NCI-H2227 (cell line): Measurements from ENCODE around the gene ORMDL3.
A peak's percentile ranks its signal among the peaks of the same experiment; 100 is the strongest.
"Not testable (repeated sequence)": the region's sequence is repeated elsewhere in the genome, so short reads cannot be mapped to it uniquely, and the experiment has no call there.

Source experiments
- DNase-seq: peaks from one replicate; lab custom pipeline; 2025; ENCODE audit not compliant: unreplicated experiment; lab: John Stamatoyannopoulos, UW

Gene ORMDL3

DNA sequence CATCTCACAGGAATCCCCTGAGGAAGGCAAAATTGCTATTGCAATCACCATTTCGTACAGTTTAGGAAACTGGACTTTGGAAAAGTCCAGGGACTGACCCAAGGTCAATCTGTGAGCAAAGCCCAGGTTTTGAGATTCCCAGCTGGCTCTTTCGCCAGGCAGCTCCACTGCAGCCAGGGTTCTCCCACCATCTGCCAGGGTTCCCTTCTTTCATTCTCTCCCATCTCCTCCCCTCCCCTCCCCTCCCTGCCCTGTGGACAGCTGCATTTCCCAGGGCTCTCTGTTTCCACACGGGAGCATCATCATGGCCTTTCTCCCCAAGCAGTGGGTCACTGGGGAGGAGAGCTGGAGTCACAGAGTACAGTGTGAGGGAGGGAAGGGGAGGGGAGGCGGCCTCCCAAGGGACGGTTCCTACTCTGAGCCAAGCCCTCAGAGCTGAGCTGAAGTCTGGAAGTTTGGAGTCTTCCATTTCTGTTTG lies 23.5 kb upstream of the ORMDL3 start:
- no peak for DNase-seq

DNA sequence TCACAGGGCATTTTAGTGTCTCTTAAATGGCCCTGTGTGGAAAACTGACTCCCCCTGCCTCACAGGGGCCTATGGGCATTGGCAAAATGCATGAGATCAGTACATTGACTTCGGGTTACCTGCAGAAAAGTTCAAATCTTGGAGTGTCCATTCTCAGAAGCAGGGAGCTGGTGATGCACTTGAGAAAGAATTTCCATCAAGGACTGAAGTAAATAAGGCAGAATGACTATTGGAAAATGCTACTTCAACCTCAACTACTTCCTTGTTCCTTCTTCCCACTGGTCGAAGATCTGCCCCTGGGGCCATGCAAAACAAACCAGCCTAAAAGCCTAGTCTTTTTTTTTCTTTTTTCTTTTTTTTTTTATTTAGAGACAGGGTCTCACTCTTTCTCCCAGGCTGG lies 21.6 kb upstream of the ORMDL3 start:
- no peak for DNase-seq

DNA sequence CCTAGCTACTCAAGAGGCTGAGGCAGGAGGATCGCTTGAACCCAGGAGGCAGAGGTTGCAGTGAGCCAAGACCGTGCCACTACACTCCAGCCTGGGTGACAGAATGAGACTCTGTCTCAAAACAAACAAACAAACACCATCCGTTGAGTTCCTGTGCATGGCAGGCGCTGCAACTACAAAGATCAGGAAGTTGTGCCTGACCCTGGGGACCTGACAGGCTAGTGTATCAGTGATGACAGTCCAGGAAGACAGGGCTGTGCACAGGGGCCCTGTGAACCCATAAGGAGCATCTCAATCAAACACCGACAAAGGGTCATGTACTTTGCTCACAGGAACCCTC lies 21.1 kb upstream of the ORMDL3 start:
- DNase-seq: not testable (repeated sequence)

DNA sequence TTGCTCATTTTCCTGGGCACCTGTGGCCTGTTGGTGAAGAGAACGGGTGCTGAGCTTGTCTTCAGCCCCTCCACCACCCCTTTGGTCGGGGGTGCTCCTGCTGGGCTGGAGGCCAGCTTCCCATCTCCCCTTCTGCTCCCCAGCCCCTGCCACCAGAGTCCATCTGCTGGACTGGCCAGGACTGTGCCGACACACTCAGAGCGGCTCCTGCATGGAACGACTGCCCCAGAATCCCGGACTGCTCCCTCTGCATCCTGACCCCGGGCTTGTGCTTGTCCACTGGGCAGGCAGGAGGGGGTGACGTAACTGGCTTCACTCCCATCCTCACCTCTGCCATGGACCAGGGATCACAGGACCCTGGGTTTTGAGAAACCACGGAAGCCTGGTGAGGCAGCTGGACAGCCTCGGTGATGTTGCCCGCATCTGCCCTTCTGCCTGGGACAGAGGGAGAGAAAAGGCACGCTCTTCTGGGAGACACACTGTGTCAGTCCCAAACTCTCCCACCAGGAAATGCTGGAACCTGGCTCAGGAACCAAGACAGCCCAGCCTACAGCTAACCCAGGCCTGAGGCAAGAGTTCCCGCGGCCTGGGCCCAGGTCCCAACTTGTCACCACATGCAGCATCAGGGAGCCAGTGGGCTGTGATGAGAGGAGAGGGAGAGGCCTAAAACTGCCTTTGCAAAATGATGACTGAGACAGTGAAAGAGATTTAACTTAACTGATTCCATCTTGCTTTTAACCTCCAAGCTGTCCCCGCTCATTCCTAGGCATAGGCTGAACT lies 19.3 kb upstream of the ORMDL3 start:
- DNase-seq: no peak

DNA sequence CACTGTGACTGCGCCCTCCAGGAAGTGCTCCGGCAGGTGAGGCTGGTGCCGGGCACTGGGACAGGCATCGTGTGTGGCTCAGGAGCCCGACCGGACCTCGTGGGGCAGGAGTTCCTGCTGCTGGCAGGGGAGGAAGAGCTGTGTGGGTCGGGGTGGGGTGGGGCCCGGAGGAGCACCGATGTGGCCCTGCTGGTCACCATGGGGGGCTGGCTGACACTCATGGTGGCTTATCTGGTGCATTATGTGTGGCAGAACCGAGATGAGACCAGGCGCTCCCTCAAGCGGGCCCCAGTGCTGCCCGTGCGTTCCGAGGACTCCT lies 17.0 kb upstream of the ORMDL3 start:
- DNase-seq: no peak

DNA sequence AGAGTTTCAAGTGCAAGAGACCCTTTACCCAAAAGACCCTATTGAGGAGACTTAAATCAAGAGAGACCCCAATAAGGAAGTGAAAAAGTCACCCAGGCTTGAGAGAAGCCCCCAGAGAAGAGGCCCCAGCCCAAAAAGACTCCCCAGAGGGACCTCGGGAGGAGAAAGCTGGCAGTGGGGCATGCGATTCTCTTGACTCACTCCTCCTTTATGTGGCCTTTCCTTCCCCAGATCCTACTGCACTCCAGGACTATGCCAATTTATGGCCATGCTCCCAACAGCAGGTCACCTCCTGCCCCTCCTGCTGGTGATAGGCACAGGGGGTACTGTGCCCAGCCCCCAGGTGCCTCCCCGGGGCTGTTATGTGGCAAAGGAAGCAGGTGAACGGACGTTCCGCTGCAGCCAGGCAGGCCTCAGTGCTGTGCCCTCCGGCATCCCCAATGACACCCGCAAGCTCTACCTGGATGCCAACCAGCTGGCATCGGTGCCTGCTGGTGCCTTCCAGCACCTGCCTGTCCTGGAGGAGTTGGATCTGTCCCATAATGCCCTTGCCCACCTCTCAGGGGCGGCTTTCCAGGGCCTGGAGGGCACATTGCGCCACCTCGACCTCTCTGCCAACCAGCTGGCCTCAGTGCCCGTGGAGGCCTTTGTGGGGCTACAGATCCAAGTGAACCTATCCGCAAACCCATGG lies 16.4 kb upstream of the ORMDL3 start:
- no peak for DNase-seq

DNA sequence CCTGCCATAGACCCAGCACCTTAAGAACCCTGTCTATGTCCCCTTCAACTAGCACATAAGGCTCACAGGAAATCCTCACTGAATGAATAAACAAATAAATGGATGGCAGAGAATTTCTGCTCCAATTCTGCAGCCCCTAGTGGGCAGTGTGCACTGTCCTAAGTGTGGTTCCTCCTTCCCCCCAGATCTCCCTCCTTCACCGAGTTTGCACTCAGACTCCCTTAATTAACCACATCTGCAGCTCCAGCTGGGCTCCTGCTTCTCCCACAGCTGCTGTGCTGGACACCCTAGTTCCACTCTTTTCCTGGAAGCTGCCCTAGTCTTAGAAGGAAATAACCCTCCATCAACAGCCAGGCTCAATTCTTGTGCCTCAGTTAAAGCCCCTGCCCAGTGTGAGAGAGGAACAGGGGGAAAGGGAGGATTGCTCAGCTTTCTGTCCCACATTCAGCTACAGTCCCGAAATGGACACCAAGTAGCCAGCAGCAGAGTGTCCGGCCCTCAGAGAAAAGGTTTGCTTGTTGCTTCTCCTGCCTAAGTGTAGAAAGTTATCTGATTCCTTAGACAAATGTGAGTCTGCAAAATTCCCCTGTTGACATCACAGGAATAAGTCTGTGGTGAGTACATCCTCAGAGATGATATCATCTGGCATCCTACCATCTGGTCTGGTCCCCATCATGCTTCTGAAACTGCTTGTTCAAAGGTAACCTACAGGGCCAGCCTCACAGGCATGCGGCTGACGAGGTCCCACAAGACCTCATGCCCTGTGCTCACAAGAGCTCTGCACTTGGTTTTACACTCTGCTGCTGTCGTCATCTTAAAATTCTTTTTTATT lies 12.4 kb upstream of the ORMDL3 start:
- DNase-seq: peak; percentile 20

DNA sequence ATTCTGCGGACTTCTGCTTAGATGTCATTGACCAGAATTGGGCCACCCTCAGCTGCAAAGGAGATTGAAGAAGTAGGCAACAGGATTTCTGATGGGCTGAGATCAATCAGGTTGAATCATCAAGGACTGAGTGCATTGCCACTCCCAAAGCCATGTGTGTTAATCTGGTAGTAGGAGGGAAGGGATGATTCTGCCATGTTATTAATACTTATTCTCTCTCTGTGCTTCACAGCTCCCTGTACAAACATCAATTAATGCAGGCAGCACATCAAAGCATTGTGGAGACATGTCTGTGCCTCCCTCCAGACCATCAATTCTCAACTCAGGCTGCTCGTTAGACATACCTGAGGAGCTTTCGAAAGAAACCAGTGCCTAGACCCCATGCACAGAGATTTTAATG lies 11.7 kb upstream of the ORMDL3 start:
- no peak for DNase-seq

DNA sequence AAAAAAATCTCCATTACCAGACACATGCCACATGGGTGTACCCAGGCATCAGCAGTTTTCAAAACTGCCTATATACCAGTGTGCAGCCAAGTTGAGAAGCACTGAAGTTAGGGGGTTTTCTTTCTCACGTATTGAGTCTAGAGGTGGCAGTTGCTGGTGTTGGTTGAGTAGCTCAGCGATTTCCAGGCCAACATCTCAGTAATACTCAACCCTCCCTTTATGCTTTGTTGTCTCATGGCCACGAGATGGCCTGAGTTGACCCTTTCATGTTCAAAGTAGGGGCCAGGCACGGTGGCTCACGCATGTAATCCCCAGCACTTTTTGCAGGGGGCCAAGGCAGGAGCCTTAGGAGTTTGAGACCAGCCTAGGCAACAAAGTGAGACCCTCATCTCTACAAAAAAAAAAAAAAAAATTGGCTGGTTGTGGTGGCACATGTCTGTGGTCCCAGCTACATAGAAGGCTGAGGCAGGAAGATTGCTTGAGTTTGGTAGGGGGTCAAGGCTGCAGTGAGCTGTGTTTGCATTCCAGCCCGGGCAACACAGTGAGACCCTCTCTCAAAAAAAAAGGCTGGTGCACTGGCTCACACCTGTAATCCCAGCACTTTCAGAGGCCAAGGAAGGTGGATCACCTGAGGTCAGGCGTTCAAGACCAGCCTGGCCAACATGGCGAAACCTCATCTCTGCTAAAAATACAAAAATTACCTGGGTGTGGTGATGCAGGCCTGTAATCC lies 10.9 kb upstream of the ORMDL3 start:
- no peak for DNase-seq

DNA sequence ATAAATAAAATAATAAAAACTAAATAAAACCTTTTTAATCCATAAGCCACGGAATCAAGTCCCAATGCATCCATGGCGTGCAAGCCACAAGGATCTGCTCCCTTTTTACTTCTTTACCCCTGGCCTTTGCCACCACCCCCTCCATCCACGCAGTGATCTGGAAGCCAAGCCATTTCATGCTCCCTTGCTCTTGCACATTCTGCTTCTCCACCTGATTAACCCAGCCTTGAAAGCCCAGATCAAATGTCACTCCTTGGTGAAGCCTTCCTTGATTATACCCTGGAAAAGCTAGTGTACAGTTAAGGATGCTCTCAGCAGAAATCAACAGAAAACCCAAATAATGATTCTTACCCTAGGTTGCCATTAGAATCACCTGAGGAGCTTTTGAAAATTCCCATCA lies 10.0 kb upstream of the ORMDL3 start:
- no peak for DNase-seq

DNA sequence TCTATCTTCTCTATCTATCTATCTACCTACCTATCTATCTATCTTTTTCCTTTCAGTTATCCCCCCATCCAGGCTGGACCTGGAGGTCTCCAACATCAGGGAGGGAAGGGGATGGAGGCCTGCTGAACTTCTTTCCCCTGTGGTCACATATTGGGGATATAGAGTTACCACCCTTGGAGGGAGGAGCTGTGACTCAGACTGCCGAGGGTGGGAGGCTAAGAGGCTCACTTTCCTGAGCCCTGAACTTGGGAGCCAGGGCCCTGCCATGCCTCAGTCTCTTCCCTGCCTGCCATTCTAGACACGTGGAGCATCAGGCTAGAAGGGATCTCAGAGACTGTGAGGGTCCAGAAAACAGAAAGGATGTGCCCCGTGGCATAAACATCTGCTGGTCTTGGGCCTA lies 8.5 kb upstream of the ORMDL3 start:
- DNase-seq: no peak

DNA sequence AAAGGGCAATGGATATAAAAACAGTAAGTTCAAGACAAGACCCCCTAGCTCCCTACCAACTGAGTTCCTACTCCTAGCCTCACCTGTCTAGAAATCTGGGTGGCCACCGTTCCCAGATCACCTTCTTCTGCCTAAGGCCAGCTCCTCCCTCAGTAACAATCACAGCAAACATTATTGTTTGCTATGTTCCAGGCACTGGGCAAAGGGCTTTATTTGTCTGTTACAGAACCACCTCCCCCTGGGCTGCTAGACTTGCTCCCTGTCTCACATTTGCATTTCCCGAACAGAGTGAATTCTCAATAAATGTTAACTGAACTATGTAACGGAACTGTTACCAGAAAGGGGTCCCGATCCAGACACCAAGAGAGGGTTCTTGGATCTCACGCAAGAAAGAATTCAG lies 6.9 kb upstream of the ORMDL3 start:
- no peak for DNase-seq

DNA sequence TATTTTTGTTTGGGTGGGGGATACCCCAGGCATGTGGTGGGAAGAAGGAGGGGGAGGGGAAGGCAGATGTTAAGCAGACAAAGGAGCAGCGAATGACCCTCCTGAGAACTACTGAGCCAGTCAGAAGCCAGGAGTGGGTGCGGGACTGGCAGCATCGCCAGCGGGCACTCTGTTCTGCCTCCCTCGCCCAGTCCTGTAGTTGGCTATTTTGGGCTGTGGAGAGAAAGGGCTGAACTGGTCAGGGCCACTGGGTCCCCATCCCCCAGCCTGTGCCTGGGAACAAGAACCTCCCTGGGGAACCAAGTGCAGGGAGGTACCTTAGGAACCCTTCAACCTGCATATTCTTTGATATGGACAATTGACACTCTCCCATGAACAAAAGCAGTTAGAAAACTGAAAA lies 6.5 kb upstream of the ORMDL3 start:
- DNase-seq: no peak

DNA sequence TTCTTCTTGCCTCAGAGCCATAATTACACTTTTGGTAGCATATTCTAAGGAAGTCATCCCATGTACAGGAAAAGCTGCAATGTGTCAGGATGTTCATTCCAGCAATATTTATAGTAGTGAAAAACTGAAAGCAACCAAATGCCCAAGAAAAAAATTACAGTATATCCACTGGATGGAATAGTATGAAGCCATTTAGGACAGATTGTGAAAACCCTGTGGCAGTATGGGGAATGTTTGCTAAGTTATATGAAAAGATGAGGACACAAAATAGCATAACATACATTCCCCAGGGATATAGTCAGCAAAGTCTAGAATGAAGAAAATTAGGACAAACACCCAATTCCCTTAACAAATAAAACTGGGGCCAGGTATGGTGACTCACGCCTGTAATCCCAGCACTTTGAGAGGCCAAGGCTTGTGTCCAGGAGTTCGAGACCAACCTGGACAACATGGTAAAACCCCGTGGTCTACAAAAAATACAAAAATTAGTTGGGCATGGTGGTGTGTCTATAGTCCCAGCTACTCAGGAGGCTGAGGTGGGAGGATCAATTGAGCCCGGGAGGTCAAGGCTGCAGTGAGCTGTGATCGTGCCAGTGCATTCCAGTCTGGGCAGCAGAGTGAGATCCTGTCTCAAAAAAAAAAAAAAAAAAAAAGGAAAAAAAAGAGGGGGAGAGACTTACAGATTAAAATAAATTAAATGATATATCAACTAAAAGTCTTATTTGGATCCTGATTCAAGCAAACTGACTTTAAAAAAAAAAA lies 2.4 kb upstream of the ORMDL3 start:
- no peak for DNase-seq

DNA sequence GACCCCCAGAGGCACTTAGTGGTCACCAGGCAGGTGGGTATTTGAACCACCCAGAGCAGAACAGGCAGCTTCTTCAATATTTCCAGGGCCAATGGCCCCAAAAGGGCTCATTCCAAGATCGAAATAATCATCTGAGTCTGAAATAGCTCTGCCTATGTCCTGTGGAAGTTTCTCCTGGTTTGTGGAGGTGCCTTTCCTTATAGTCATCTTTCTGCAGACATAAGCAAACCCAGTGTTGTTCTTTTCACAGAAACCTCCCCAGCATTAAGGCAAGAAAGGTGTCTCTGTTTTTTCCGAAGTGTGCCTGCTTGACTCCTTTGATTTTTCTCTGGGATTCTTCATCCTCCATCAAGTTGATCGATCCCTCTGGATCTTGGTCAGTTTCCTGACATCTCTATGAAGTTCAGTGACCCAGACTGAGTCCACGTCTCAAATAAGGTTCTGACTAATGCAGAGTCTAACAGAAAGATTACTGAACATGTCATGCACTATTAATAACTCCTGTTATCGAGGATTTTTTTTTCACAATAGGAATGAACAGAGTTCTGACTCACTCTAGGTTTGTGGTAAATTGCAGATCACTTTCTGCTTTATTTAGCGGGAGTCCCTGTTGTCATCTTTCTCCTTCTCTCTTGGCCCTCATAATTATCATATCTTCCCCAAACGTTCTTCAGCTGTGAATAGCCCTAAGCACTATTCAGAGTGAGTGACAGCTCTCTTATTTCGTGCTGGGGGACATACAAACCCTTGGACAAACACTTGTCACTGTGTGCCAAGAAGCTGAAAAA lies 1.7 kb upstream of the ORMDL3 start:
- peak; percentile 15 for DNase-seq

DNA sequence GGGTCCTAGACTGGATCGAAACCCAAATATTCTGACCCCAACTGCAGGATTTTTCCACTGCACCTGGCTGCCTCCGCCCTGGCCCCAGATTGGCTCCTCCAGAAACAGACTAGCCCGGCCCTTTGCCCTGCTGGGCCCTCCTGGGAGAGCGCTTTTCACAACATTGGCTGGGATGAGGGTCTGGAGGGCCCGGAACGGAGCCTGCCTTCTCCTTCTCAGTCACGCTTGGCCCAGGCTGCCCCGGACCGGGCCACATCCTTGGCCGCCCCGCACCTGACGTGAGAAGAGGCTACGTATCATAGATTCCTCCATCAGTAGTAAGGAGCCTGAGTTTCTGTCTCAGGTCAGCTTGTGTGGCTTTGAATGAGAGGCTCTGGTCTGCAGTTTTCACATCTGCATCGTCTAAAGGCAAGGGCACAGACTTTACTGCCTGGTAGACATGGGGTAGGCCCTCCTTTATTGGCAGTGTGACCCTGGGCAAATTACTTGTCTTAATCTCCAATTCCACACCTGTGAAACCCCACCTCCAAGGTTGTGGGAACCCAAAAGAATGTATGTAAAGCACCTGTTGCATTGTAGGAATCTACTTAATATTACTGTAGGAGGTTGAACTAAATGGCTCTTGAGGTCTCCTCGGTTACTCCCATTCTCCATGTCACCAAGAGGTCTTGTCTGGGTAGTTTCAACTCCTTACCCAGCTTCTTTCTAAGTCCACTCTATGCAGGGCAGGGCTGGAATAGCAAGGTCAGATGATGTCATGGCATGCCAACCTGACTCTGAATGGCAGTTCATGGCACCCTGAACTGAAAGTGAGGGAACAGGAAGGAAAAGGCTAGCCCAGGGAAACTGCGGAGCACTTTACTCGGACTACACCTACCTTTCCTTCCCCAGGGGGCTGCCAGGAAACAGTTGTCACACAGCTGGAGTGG lies 792 bp upstream of the ORMDL3 start:
- no peak for DNase-seq

DNA sequence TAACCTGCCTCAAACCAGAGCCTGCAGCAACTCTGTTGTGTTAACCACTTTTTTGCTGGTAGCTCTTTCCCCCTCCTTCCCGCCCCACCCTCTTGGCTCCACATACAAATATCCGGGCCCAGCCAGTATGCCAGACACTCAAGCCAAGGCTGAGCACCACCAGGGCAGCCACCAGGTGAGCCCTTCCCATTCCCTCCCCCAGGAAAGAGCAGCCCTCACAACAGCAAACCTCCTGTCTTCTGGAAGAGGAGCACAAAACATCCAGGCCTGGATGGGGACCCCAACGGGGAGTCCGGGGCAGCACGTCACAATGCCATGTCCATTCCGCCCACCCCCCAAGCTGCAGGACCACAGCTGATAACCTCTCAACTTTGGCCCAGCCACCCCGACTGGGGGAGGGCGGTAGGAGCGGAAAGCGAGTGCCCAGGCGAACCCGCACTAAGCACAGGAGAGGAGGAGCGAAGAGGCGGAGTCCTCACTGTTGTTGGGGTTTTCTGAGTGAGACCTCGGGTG lies 757 bp downstream of the ORMDL3 start:
- DNase-seq: peak; percentile 56

DNA sequence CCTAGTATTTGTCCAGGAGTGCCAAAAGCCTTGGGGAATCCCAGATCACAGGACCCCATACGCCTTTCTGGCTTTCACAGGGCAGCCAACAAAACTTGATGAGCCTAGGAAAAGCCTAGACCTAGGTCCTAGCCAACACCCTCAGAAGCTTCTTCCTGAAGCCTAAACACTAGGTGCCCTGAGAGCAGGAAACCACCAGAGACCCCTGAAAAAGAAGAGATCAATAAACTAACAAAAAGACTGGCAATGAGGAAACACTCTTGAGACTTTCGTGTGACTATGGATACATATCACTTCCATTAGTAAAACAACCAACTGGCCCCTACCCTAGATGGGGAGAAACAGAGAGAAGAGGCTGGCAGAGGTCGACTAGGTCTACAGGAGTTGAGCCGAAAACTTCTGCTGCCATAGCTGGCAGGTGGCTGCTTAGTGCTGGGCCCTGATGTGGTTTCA lies 1.2 kb downstream of the ORMDL3 start:
- DNase-seq: no peak
